ENCODE measurements around the gene CCDC144A.
"Not testable (repeated sequence)": the region's sequence is repeated elsewhere in the genome, so short reads cannot be mapped to it uniquely, and the experiment has no call there.

DNA sequence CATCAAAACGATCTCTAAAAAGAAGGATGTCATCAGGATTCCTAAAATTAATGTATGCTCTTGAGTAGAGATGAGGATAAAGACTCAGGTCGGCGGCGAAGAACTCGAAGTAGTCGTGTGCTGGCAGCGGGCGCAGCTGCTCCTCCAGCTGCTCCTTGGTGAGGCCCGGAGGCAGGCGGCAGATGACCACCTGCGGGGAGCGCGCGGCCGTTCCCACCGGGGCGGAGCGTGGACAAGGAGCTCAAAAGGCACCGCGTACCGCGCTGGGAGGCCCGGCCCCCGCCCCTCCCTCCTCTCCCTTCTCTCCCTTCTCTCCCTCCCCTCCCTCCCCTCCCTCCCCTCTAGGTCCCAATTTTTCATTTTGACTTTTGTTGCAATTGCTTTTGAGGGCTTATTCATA is 56.5 kb downstream of the CCDC144A start:
- TF ChIP-seq, protein P1, sequence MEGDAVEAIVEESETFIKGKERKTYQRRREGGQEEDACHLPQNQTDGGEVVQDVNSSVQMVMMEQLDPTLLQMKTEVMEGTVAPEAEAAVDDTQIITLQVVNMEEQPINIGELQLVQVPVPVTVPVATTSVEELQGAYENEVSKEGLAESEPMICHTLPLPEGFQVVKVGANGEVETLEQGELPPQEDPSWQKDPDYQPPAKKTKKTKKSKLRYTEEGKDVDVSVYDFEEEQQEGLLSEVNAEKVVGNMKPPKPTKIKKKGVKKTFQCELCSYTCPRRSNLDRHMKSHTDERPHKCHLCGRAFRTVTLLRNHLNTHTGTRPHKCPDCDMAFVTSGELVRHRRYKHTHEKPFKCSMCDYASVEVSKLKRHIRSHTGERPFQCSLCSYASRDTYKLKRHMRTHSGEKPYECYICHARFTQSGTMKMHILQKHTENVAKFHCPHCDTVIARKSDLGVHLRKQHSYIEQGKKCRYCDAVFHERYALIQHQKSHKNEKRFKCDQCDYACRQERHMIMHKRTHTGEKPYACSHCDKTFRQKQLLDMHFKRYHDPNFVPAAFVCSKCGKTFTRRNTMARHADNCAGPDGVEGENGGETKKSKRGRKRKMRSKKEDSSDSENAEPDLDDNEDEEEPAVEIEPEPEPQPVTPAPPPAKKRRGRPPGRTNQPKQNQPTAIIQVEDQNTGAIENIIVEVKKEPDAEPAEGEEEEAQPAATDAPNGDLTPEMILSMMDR (IDR thresholded peaks at IDR 0.05) = not testable (repeated sequence)
- not testable (repeated sequence) for TF ChIP-seq POLR2A (IDR thresholded peaks at IDR 0.05)
